ENCODE data around the gene PIK3AP1.

PIK3AP1 gene

GRCh38 chr10:96672481-96673175 lies 47.7 kb downstream of the PIK3AP1 start:
- DNase-seq (ENCODE audit: low read depth in 2 of 2, low spot score in 1 of 2): no peak

GRCh38 chr10:96671211-96671890 lies 49.0 kb downstream of the PIK3AP1 start:
- no peak for DNase-seq (ENCODE audit: low read depth in 2 of 2, low spot score in 1 of 2)

- no peak for DNase-seq (ENCODE audit: low read depth in 2 of 2, low spot score in 1 of 2)
These were observed 49.5 kb downstream of the PIK3AP1 start for GRCh38 chr10:96670786-96671185.

GRCh38 chr10:96667401-96667800 lies 52.9 kb downstream of the PIK3AP1 start:
- DNase-seq (ENCODE audit: low read depth in 2 of 2, low spot score in 1 of 2): no peak

- no peak for DNase-seq (ENCODE audit: low read depth in 2 of 2, low spot score in 1 of 2)
These were observed 53.6 kb downstream of the PIK3AP1 start for GRCh38 chr10:96666741-96667140.

GRCh38 chr10:96665306-96665705 lies 55.0 kb downstream of the PIK3AP1 start:
- no peak for DNase-seq (ENCODE audit: low read depth in 2 of 2, low spot score in 1 of 2)

- DNase-seq (ENCODE audit: low read depth in 2 of 2, low spot score in 1 of 2): no peak
These were observed 55.8 kb downstream of the PIK3AP1 start for GRCh38 chr10:96664563-96664962.

GRCh38 chr10:96663797-96664196 lies 56.5 kb downstream of the PIK3AP1 start:
- DNase-seq (ENCODE audit: low read depth in 2 of 2, low spot score in 1 of 2): no peak

GRCh38 chr10:96661632-96662031 lies 58.7 kb downstream of the PIK3AP1 start:
- DNase-seq (ENCODE audit: low read depth in 2 of 2, low spot score in 1 of 2): no peak

- DNase-seq (ENCODE audit: low read depth in 2 of 2, low spot score in 1 of 2): no peak
These were observed 60.0 kb downstream of the PIK3AP1 start for GRCh38 chr10:96660297-96660696.

GRCh38 chr10:96658844-96659243 lies 61.5 kb downstream of the PIK3AP1 start:
- no peak for DNase-seq (ENCODE audit: low read depth in 2 of 2, low spot score in 1 of 2)

GRCh38 chr10:96657385-96657784 lies 62.9 kb downstream of the PIK3AP1 start:
- DNase-seq (ENCODE audit: low read depth in 2 of 2, low spot score in 1 of 2): no peak

- no peak for DNase-seq (ENCODE audit: low read depth in 2 of 2, low spot score in 1 of 2)
These were observed 63.5 kb downstream of the PIK3AP1 start for GRCh38 chr10:96656839-96657238.

- DNase-seq (ENCODE audit: low read depth in 2 of 2, low spot score in 1 of 2): no peak
These were observed 64.1 kb downstream of the PIK3AP1 start for GRCh38 chr10:96656198-96656577.

GRCh38 chr10:96655461-96656197 lies 64.7 kb downstream of the PIK3AP1 start:
- no peak for DNase-seq (ENCODE audit: low read depth in 2 of 2, low spot score in 1 of 2)

GRCh38 chr10:96651998-96652431 lies 68.3 kb downstream of the PIK3AP1 start:
- peak in 1 of 2 donors; percentile 25 for DNase-seq (ENCODE audit: low read depth in 2 of 2, low spot score in 1 of 2)

- DNase-seq (ENCODE audit: low read depth in 2 of 2, low spot score in 1 of 2): no peak
These were observed 69.4 kb downstream of the PIK3AP1 start for GRCh38 chr10:96650958-96651357.

GRCh38 chr10:96648297-96648696 lies 72.0 kb downstream of the PIK3AP1 start:
- DNase-seq (ENCODE audit: low read depth in 2 of 2, low spot score in 1 of 2): no peak

- DNase-seq (ENCODE audit: low read depth in 2 of 2, low spot score in 1 of 2): no peak
These were observed 72.8 kb downstream of the PIK3AP1 start for GRCh38 chr10:96647466-96647865.

- no peak for DNase-seq (ENCODE audit: low read depth in 2 of 2, low spot score in 1 of 2)
These were observed 73.6 kb downstream of the PIK3AP1 start for GRCh38 chr10:96646751-96647166.

- no peak for DNase-seq (ENCODE audit: low read depth in 2 of 2, low spot score in 1 of 2)
These were observed 74.0 kb downstream of the PIK3AP1 start for GRCh38 chr10:96646301-96646700.

- DNase-seq (ENCODE audit: low read depth in 2 of 2, low spot score in 1 of 2): no peak
These were observed 75.1 kb downstream of the PIK3AP1 start for GRCh38 chr10:96645191-96645721.
